PC-3 (cell line): ENCODE data around the gene C11orf58. TPM values are rescaled to one million over a fixed set of nuclear protein-coding genes. Genes with fewer than 3 reads are reported as not detected.

Experiments
- ATAC-seq: fragments of 200-7000 bp; cut with Tn5 transposase; 2 replicates; pipeline ENCODE4 v1.9.1; 2020; ENCODE audit warnings: mild to moderate bottlenecking, moderate library complexity
- BruUV-seq: library from RNA; stranded (reverse); fragments of 400-500 nt; replicated peaks from 2 replicates; lab custom pipeline; 2021; lab: Mats Ljungman, UMichigan
- CTCF ChIA-PET: fragments of 300-600 bp; sonication (Branson Sonifier 250); formaldehyde crosslinking; loops from one replicate; lab custom pipeline; 2022; ENCODE audit warnings: antibody characterized with exemption; lab: Charles Lee
- POLR2A ChIA-PET: fragments of 300-600 bp; sonication (Branson Sonifier 250); formaldehyde crosslinking; loops from one replicate; lab custom pipeline; 2022; ENCODE audit warnings: antibody characterized with exemption; ENCODE audit not compliant: unreplicated experiment; lab: Charles Lee
- DNase-seq: peaks from one replicate; pipeline ENCODE4 v3.0.0-alpha.2; 2015
- H2AFZ ChIP-seq: fragments of 300-600 bp; sonication (generic); 2 replicates; pipeline ENCODE4 v1.6.0; 2016; ENCODE audit warnings: antibody characterized with exemption, low read length
- H3F3A ChIP-seq: fragments of 300-600 bp; sonication (generic); one replicate; pipeline ENCODE4 v1.6.0; 2017; ENCODE audit warnings: antibody characterized with exemption, low read length, control low read depth, mild to moderate bottlenecking; ENCODE audit not compliant: unreplicated experiment
- H3K27ac ChIP-seq: fragments of 300-600 bp; sonication (generic); 2 replicates; pipeline ENCODE4 v1.5.1; 2016; ENCODE audit warnings: mild to moderate bottlenecking, low read length
- H3K27me3 ChIP-seq: fragments of 300-600 bp; sonication (generic); 2 replicates; pipeline ENCODE4 v1.6.1; 2016; ENCODE audit warnings: low read length, mixed read lengths
- H3K36me3 ChIP-seq: fragments of 300-600 bp; sonication (generic); 2 replicates; pipeline ENCODE4 v1.6.1; 2016; ENCODE audit warnings: low read depth, mixed run types, low read length, mixed read lengths
- H3K4me1 ChIP-seq: fragments of 300-600 bp; sonication (generic); 2 replicates; pipeline ENCODE4 v1.5.1; 2016; ENCODE audit warnings: low read length; ENCODE audit not compliant: insufficient read depth
- H3K4me2 ChIP-seq: fragments of 300-600 bp; sonication (generic); 2 replicates; pipeline ENCODE4 v1.6.0; 2016; ENCODE audit warnings: low read length
- H3K4me3 ChIP-seq: fragments of 300-600 bp; sonication (generic); 2 replicates; pipeline ENCODE4 v1.5.1; 2016; ENCODE audit warnings: mild to moderate bottlenecking, low read length, mixed read lengths
- H3K79me2 ChIP-seq: fragments of 300-600 bp; sonication (generic); 2 replicates; pipeline ENCODE4 v1.6.1; 2017; ENCODE audit warnings: low read length, mixed read lengths
- H3K9ac ChIP-seq: fragments of 300-600 bp; sonication (generic); 2 replicates; pipeline ENCODE4 v1.6.0; 2016; ENCODE audit warnings: mild to moderate bottlenecking, low read length
- H3K9me2 ChIP-seq: fragments of 300-600 bp; sonication (generic); replicated peaks from 2 replicates; pipeline ENCODE4 v1.6.1; 2016; ENCODE audit warnings: mixed run types, low read length, mixed read lengths
- H3K9me3 ChIP-seq: fragments of 300-600 bp; sonication (generic); 2 replicates; pipeline ENCODE4 v1.6.1; 2016; ENCODE audit warnings: low read length, mixed read lengths
- H4K20me1 ChIP-seq: fragments of 300-600 bp; sonication (generic); 2 replicates; pipeline ENCODE4 v1.6.1; 2016; ENCODE audit warnings: low read length, mixed read lengths
- EZH2 ChIP-seq: fragments of 300-600 bp; sonication (generic); IDR thresholded peaks from one replicate; pipeline ENCODE4 v1.6.1; 2017; ENCODE audit warnings: antibody characterized with exemption, mild to moderate bottlenecking, low read length; ENCODE audit not compliant: unreplicated experiment
- EZH2phosphoT487 ChIP-seq: fragments of 300-600 bp; sonication (generic); IDR thresholded peaks from 2 replicates; pipeline ENCODE4 v1.6.1; 2018; ENCODE audit warnings: mild to moderate bottlenecking, antibody characterized with exemption, low read length, borderline replicate concordance
- intact Hi-C: fragments of 100-400 bp; cut with micrococcal nuclease; formaldehyde crosslinking; loops from 2 replicates; pipeline ENCODE4 v1.9.0; 2023
- total RNA-seq: library from RNA; depleted of rRNA; stranded (reverse); fragments of >200 nt; gene quantifications from 2 replicates; pipeline ENCODE4 v1.2.3, GENCODE V29; 2014
- TF ChIP-seq, protein P1 (sequence below): fragments of 300-600 bp; sonication (generic); conservative IDR thresholded peaks from 2 replicates; pipeline ENCODE4 v1.5.1; 2017; ENCODE audit warnings: antibody characterized with exemption, low read depth, mild to moderate bottlenecking, low read length

C11orf58 gene
- total RNA-seq, 1 experiment from 2014 or later, result 157 TPM

DNA sequence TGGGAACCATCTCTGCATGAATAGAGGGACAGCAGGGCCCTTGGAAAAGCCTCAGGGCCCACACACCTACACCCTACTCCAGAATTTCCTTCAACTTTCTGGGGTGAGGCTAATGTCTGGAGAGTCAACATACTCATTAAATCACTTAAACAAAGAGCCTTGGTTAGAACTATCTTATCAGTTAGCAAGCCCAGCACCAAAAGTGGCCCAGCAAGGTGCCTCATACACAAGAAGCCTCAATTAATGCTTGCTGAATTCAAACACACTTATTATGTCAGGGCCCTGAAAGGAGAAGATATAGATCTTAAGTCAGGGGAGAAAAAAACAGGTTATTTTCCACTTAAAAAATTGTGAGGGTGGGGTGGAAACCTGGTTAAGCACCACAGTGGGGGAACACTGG is 61.4 kb downstream of the C11orf58 start:
- no peak overlapping the region for H2AFZ ChIP-seq
- no peak overlapping the region for H3K27ac ChIP-seq
- BruUV-seq, result no TSS peak
- TF ChIP-seq EZH2phosphoT487 (no peak), EZH2 (no peak)
- TF ChIP-seq, protein P1, sequence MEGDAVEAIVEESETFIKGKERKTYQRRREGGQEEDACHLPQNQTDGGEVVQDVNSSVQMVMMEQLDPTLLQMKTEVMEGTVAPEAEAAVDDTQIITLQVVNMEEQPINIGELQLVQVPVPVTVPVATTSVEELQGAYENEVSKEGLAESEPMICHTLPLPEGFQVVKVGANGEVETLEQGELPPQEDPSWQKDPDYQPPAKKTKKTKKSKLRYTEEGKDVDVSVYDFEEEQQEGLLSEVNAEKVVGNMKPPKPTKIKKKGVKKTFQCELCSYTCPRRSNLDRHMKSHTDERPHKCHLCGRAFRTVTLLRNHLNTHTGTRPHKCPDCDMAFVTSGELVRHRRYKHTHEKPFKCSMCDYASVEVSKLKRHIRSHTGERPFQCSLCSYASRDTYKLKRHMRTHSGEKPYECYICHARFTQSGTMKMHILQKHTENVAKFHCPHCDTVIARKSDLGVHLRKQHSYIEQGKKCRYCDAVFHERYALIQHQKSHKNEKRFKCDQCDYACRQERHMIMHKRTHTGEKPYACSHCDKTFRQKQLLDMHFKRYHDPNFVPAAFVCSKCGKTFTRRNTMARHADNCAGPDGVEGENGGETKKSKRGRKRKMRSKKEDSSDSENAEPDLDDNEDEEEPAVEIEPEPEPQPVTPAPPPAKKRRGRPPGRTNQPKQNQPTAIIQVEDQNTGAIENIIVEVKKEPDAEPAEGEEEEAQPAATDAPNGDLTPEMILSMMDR, result no peak
- no peak overlapping the region for H3K4me3 ChIP-seq
- H3K9me2 ChIP-seq, result no peaks in the 10 kb centered on the region
- intact Hi-C loops, result no loop called here
- no peak for DNase-seq
- no peak overlapping the region for H3K9ac ChIP-seq
- no peaks in the 10 kb centered on the region for H3K27me3 ChIP-seq
- 0 out of 2 replicates have a peak, but pooled peaks cover 5% of the 10 kb centered on the region for H3K36me3 ChIP-seq
- ChIA-PET CTCF (no interaction called here), POLR2A (no interaction called here)
- H3K79me2 ChIP-seq, result no peaks in the 10 kb centered on the region
- no peaks in the 10 kb centered on the region for H3K9me3 ChIP-seq
- no peaks in the 10 kb centered on the region for H4K20me1 ChIP-seq
- peaks cover 9% of the 10 kb centered on the region for H3K4me1 ChIP-seq
- H3F3A ChIP-seq, result no peaks in the 10 kb centered on the region
- no peak overlapping the region for H3K4me2 ChIP-seq
- no peak for ATAC-seq

DNA sequence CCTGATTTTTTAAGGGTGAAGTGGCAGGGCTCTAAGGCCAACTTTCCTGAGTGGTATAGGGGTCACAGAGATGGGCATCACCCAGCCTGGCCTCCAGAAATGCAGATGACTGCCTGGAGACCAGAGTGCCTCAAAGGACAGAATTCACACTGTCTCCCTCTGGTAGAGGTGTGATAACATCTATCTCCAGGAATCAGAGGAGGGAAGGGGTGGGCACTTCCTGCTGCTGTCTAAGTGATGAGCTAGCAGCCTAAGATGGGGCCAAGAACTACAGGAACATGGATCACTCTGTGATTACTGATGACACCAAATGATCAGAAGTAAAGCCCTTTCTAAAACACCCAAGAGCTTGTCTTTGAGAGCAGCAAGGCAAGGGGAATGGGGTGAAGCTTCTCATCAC is 61.9 kb downstream of the C11orf58 start:
- BruUV-seq, result no TSS peak
- intact Hi-C loops, result no loop called here
- TF ChIP-seq EZH2 (no peak), EZH2phosphoT487 (no peak)
- TF ChIP-seq, protein P1, result no peak
- H3K4me1 ChIP-seq, result peaks cover 11% of the 10 kb centered on the region
- no peak for DNase-seq
- no peaks in the 10 kb centered on the region for H3K79me2 ChIP-seq
- POLR2A ChIA-PET, result interaction anchor here (0.5 kb wide), 1 partner anchor 408 kb away, joined by 4 read pairs; the partner anchor contains the start of gene PIK3C2A
- H3F3A ChIP-seq, result no peaks in the 10 kb centered on the region
- H3K27me3 ChIP-seq, result no peaks in the 10 kb centered on the region
- CTCF ChIA-PET, result no interaction called here
- no peak overlapping the region for H3K4me3 ChIP-seq
- H3K9me2 ChIP-seq, result no peaks in the 10 kb centered on the region
- no peaks in the 10 kb centered on the region for H3K9me3 ChIP-seq
- H3K27ac ChIP-seq, result no peak overlapping the region
- no peaks in the 10 kb centered on the region for H4K20me1 ChIP-seq
- H3K36me3 ChIP-seq, result 0 out of 2 replicates have a peak, but pooled peaks cover 5% of the 10 kb centered on the region
- H3K4me2 ChIP-seq, result no peak overlapping the region
- no peak for ATAC-seq
- H3K9ac ChIP-seq, result no peak overlapping the region
- no peak overlapping the region for H2AFZ ChIP-seq

- H2AFZ ChIP-seq, result no peak overlapping the region
- no peaks in the 10 kb centered on the region for H3F3A ChIP-seq
- POLR2A ChIA-PET, result no interaction called here
- no peak overlapping the region for H3K9ac ChIP-seq
- H3K4me1 ChIP-seq, result peaks cover 19% of the 10 kb centered on the region
- no peak overlapping the region for H3K27ac ChIP-seq
- no peaks in the 10 kb centered on the region for H3K27me3 ChIP-seq
- TF ChIP-seq EZH2 (no peak), EZH2phosphoT487 (no peak)
- TF ChIP-seq, protein P1, result no peak
- BruUV-seq, result no TSS peak
- H3K4me2 ChIP-seq, result no peak overlapping the region
- 0 out of 2 replicates have a peak, but pooled peaks cover 5% of the 10 kb centered on the region for H3K36me3 ChIP-seq
- no peaks in the 10 kb centered on the region for H3K79me2 ChIP-seq
- intact Hi-C loops, result no loop called here
- H4K20me1 ChIP-seq, result no peaks in the 10 kb centered on the region
- no peaks in the 10 kb centered on the region for H3K9me3 ChIP-seq
- no peak overlapping the region for H3K4me3 ChIP-seq
- no peak for ATAC-seq
- no peaks in the 10 kb centered on the region for H3K9me2 ChIP-seq
- CTCF ChIA-PET, result no interaction called here
- no peak for DNase-seq
Observed at GRCh38 chr11:16801288-16801980, 63.0 kb downstream of the C11orf58 start.
